Activated gamma-delta T cell (primary cell): ENCODE measurements around the gene TPST1.
"Not testable (repeated sequence)": the region's sequence is repeated elsewhere in the genome, so short reads cannot be mapped to it uniquely, and the experiment has no call there.

Source experiments
- DNase-seq: peaks from one replicate; lab custom pipeline; 2025; lab: John Stamatoyannopoulos, UW
- total RNA-seq, 2 donors: gene quantifications; one replicate each; lab custom pipeline; 2026; lab: John Stamatoyannopoulos, UW

TPST1 gene
- total RNA-seq = 3.8 to 6.3 reads per million in 2 donors

GRCh38 chr7:66204822-66205740 is at the start of gene TPST1:
TSS of gene TPST1 (plus strand) at chr7:66205334. CDS start at chr7:66240426, 35,092 bp downstream.
- peak; percentile 68 for DNase-seq

- DNase-seq = not testable (repeated sequence)
Measured at GRCh38 chr7:66156035-66156434, 49.1 kb upstream of the TPST1 start.

GRCh38 chr7:66157060-66157459 is 48.1 kb upstream of the TPST1 start:
- no peak for DNase-seq

- no peak for DNase-seq
Measured at GRCh38 chr7:66162622-66163021, 42.5 kb upstream of the TPST1 start.

- no peak for DNase-seq
Measured at GRCh38 chr7:66163186-66163610, 41.9 kb upstream of the TPST1 start.

GRCh38 chr7:66164356-66164755 is 40.8 kb upstream of the TPST1 start:
- no peak for DNase-seq

GRCh38 chr7:66167773-66168387 is 37.3 kb upstream of the TPST1 start:
- DNase-seq = no peak

GRCh38 chr7:66169616-66170015 is 35.5 kb upstream of the TPST1 start:
- no peak for DNase-seq

GRCh38 chr7:66170309-66171231 is 34.6 kb upstream of the TPST1 start:
- DNase-seq = no peak

GRCh38 chr7:66172536-66173401 is 32.4 kb upstream of the TPST1 start:
- DNase-seq = not testable (repeated sequence)

- DNase-seq = no peak
Measured at GRCh38 chr7:66173856-66174255, 31.3 kb upstream of the TPST1 start.

- not testable (repeated sequence) for DNase-seq
Measured at GRCh38 chr7:66175006-66175405, 30.1 kb upstream of the TPST1 start.

GRCh38 chr7:66176914-66177313 is 28.2 kb upstream of the TPST1 start:
- no peak for DNase-seq

GRCh38 chr7:66178258-66178657 is 26.9 kb upstream of the TPST1 start:
- no peak for DNase-seq

GRCh38 chr7:66181329-66181728 is 23.8 kb upstream of the TPST1 start:
- DNase-seq = no peak

GRCh38 chr7:66181845-66182244 is 23.3 kb upstream of the TPST1 start:
- DNase-seq = no peak

GRCh38 chr7:66182920-66183319 is 22.2 kb upstream of the TPST1 start:
- no peak for DNase-seq

- DNase-seq = no peak
Measured at GRCh38 chr7:66183700-66184099, 21.4 kb upstream of the TPST1 start.

GRCh38 chr7:66185680-66186187 is 19.4 kb upstream of the TPST1 start:
- no peak for DNase-seq

GRCh38 chr7:66186991-66187390 is 18.1 kb upstream of the TPST1 start:
- no peak for DNase-seq

GRCh38 chr7:66187905-66188304 is 17.2 kb upstream of the TPST1 start:
- DNase-seq = no peak
